ENCODE measurements around the gene TTLL11. TPM values are rescaled to one million over a fixed set of nuclear protein-coding genes. Genes with fewer than 3 reads are reported as not detected.

The TTLL11 gene
- total RNA-seq, 4 donors from 2014 or later: 3.2 to 11.8 (median 9.0) TPM

DNA sequence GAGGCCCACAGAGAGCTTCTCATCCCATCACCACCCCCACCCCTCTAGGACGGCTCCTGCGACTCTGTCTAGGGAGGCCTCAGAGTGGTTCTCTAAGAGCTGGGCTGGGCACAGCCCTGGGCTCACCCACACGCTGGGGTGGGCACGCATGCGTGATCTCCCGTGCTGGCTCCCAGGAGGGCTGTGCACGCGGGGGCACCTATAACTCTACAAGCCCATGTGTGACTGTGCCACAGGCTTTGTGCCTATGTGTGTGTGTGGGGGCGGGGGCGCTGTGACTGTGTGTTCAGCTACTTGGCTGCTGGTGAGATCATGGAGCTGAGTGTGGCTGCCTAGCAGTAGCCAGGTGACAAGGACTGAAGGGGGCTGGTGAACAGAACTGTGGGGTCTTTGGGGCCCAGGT lies 34.3 kb upstream of the TTLL11 start:
- no peak for DNase-seq
- Histone ChIP-seq H3K36me3 (no peaks in the 10 kb centered on the region), H3K27ac (peak overlapping the region in 1 of 4 donors; percentile 49), H3K4me1 (peaks cover 20 to 45% (median 21%) of the 10 kb centered on the region in 3 donors), H3K9me3 (no peaks in the 10 kb centered on the region), H3K4me3 (no peak overlapping the region), H3K27me3 (peaks cover 0 to 48% (median 5%) of the 10 kb centered on the region in 4 donors)
- intact Hi-C loops (cut with DNase I): loop anchor here (10.0 kb wide), 2 partner anchors 327 to 677 kb away; partner anchors contain the start of gene OR1K1
- no peak for TF ChIP-seq POLR2A (IDR thresholded peaks at IDR 0.05)
- TF ChIP-seq, protein P1, sequence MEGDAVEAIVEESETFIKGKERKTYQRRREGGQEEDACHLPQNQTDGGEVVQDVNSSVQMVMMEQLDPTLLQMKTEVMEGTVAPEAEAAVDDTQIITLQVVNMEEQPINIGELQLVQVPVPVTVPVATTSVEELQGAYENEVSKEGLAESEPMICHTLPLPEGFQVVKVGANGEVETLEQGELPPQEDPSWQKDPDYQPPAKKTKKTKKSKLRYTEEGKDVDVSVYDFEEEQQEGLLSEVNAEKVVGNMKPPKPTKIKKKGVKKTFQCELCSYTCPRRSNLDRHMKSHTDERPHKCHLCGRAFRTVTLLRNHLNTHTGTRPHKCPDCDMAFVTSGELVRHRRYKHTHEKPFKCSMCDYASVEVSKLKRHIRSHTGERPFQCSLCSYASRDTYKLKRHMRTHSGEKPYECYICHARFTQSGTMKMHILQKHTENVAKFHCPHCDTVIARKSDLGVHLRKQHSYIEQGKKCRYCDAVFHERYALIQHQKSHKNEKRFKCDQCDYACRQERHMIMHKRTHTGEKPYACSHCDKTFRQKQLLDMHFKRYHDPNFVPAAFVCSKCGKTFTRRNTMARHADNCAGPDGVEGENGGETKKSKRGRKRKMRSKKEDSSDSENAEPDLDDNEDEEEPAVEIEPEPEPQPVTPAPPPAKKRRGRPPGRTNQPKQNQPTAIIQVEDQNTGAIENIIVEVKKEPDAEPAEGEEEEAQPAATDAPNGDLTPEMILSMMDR (IDR thresholded peaks at IDR 0.05): no peak
- whole genome bisulfite sequencing, 2 donors: 40% methylated on average over 1 of the region's 10 CpGs; no CpG with 5 or more reads in 1 of the 2 donors

DNA sequence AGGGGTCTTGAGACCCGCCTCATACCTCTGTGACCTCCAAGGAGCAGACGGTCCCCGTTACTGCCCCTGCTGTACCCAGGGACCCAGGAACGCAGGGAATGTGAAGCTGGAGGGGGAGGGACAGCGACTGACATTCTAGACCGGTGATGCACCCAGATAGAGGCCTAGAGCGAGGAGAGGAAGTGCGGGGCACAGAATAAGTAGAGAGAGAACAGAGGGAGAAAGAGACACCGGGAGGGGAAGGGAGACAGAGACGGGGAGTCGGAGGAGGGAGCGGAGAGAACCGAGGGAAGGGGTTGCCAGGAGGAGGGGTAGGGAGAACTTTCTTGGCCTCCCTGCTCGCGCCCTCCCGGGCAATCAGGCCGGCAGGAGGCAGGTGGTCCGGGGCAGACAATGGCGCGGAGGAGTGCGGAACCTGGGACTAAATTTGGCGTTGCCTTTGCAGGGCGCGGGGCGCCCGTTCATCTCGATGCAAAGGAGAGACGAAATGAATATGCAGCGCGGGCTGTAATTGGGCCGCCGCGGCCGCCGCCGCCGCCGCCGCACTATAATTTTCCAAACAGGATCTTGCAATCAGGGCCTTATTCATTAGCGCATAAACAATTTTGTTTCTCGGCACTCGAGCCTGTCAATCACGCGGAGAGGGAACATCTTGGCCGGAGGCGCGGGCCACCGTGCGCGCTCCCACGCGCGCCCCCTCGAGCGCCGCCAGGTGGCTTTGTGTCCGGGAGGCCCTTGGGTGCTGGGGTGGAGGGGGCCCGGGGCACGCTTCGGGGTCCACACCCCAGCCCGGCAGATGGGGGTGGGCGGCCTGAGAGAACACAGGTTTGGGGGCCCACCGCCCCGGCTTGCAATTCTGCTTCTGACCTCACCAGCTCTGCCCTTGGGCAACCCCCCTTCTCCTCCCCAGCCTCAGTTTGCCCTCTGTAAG lies 33.5 kb upstream of the TTLL11 start:
- no peak for DNase-seq
- WGBS, 2 donors: 20% methylated on average over 40 to 42 of the region's 64 CpGs
- no peaks in the 10 kb centered on the region for H3K9me3 ChIP-seq
- H3K36me3 ChIP-seq: no peaks in the 10 kb centered on the region
- H3K27me3 ChIP-seq: peaks cover 0 to 45% (median 5%) of the 10 kb centered on the region in 4 donors
- peaks cover 20 to 43% (median 21%) of the 10 kb centered on the region in 3 donors for H3K4me1 ChIP-seq
- no peak overlapping the region for H3K27ac ChIP-seq
- intact Hi-C loops (cut with DNase I): loop anchor here (10.0 kb wide), 2 partner anchors 328 to 678 kb away; partner anchors contain the start of gene OR1K1
- peak overlapping the region in 3 of 4 donors; percentile 11 to 51 (median 33) for H3K4me3 ChIP-seq
- TF ChIP-seq, protein P1 (IDR thresholded peaks at IDR 0.05): no peak
- no peak for TF ChIP-seq POLR2A (IDR thresholded peaks at IDR 0.05)

DNA sequence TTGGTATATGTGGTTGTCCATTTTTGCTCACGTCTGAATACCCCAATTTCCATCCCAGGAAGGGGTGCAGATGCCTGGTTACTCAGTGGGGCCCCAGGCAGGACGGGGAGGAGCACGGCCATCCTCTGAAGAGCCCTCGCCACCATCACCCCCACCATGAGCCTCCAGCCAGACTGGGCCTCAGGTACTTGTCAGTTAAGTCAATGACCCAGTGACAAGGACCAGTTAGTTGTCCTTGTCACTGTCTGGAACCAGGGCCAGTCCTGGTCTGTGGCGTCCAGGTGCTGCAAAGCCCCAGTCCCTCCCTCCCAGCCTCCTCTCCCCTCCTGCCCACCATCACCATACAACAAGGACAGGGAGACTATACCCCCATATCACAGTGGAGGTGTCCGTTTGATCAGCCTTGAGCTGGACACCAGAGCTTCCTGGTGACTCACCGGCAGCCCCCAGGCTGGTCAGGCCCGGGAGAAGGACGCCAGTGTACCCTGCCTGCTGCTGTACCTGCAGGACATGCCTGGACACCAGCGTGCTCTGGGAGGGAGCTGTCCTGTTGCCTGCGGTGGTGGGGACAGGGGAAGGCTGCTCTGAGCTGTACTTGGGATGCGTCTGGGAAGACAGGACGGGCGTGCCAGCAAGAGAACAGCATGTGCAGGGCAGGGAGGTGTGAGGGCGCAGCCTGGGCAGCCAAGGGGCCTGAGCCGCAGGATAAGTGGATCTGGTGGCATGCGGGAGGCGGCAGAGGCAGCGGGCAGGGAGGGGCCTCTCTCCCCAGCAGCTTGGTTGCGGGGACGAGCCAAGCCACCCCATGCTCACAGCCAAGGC lies 32.6 kb upstream of the TTLL11 start:
- H3K27me3 ChIP-seq: peaks cover 0 to 39% (median 5%) of the 10 kb centered on the region in 4 donors
- no peaks in the 10 kb centered on the region for H3K9me3 ChIP-seq
- intact Hi-C loops (cut with DNase I): loop anchor here (10.0 kb wide), 2 partner anchors 329 to 679 kb away; partner anchors contain the start of gene OR1K1
- no peak for DNase-seq
- TF ChIP-seq, protein P1 (IDR thresholded peaks at IDR 0.05): no peak
- TF ChIP-seq POLR2A (IDR thresholded peaks at IDR 0.05): no peak
- peaks cover 20 to 35% (median 21%) of the 10 kb centered on the region in 3 donors for H3K4me1 ChIP-seq
- H3K36me3 ChIP-seq: no peaks in the 10 kb centered on the region
- peak overlapping the region in 1 of 4 donors; percentile 21 for H3K27ac ChIP-seq
- peak overlapping the region in 2 of 4 donors; percentile 33 to 51 for H3K4me3 ChIP-seq
- 47% methylated on average over 12 of the region's 21 CpGs; no CpG with 5 or more reads in 1 of the 2 donors for WGBS, 2 donors

DNA sequence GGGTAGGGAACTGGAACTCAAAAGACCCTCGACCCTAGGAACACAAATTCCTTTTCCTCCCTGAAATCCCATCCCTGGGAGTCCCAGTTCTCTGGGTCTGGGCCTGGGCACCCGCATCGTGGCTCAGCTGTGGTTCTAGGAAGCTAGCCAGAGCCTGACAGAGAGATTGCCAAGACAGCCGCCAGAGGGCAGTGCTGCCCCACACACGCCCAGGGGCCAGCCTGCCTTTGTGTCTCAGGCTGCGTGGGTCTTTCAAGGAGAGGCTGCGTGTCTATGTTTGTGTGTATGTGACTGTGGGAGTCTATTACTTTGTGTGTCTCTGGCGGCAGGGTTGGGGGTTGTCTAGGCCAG lies 32.0 kb upstream of the TTLL11 start:
- intact Hi-C loops (cut with DNase I): loop anchor here (10.0 kb wide), 2 partner anchors 330 to 680 kb away; partner anchors contain the start of gene OR1K1

More for the DNA sequence above, 32.0 kb upstream of the TTLL11 start:
- no peak for TF ChIP-seq POLR2A (IDR thresholded peaks at IDR 0.05)
- TF ChIP-seq, protein P1 (IDR thresholded peaks at IDR 0.05): peak; percentile 86 to 96 (median 92)
- Histone ChIP-seq H3K9me3 (no peaks in the 10 kb centered on the region), H3K36me3 (no peaks in the 10 kb centered on the region), H3K4me3 (no peak overlapping the region), H3K27ac (no peak overlapping the region), H3K27me3 (peaks cover 0 to 39% (median 5%) of the 10 kb centered on the region in 4 donors), H3K4me1 (peaks cover 20 to 35% (median 21%) of the 10 kb centered on the region in 3 donors)
- DNase-seq: no peak
- 0% methylated on average over 3 to 7 of the region's 8 CpGs for WGBS, 2 donors
